ENCODE results near the gene ATP1A1. TPM values are rescaled to one million over a fixed set of nuclear protein-coding genes. Genes with fewer than 3 reads are reported as not detected.

ATP1A1 gene
- total RNA-seq, 4 donors from 2014 or later, result 90.9 to 208 (median 174) TPM

GRCh38 chr1:116428576-116428975, 55.5 kb downstream of the ATP1A1 start:
- TF ChIP-seq CTCF (IDR thresholded peaks at IDR 0.05), result no peak
- no peak for TF ChIP-seq POLR2A (IDR thresholded peaks at IDR 0.05)
- TF ChIP-seq POLR2AphosphoS5 (IDR thresholded peaks at IDR 0.05), result no peak
- TF ChIP-seq EP300 (IDR thresholded peaks at IDR 0.05), result no peak
- Histone ChIP-seq H3K27ac (no peak overlapping the region), H3K4me3 (no peak overlapping the region), H3K27me3 (peaks cover 16% of the 10 kb centered on the region), H3K36me3 (no peaks in the 10 kb centered on the region), H3K4me1 (no peaks in the 10 kb centered on the region), H3K9me3 (no peaks in the 10 kb centered on the region)
- 81 to 88% methylated on average over 6 of the region's 6 CpGs for WGBS, 2 donors (ENCODE audit: low coverage in 1 of 2)
- ATAC-seq, result no peak

- H3K27ac ChIP-seq, result no peak overlapping the region
- peaks cover 16% of the 10 kb centered on the region for H3K27me3 ChIP-seq
- H3K4me1 ChIP-seq, result no peaks in the 10 kb centered on the region
- no peak for ATAC-seq
- H3K4me3 ChIP-seq, result no peak overlapping the region
- WGBS, 2 donors (ENCODE audit: low coverage in 1 of 2), result 67 to 86% methylated on average over 1 to 2 of the region's 2 CpGs
- no peak for TF ChIP-seq POLR2AphosphoS5 (IDR thresholded peaks at IDR 0.05)
- peaks cover 0 to 5% (median 0%) of the 10 kb centered on the region in 3 donors for H3K9me3 ChIP-seq
- H3K36me3 ChIP-seq, result no peaks in the 10 kb centered on the region
These were observed 56.9 kb downstream of the ATP1A1 start for GRCh38 chr1:116429821-116430374.

GRCh38 chr1:116431870-116432500, 58.9 kb downstream of the ATP1A1 start:
- ATAC-seq, result no peak
- Histone ChIP-seq H3K27me3 (peaks cover 10% of the 10 kb centered on the region), H3K9me3 (peaks cover 0 to 6% (median 0%) of the 10 kb centered on the region in 3 donors), H3K36me3 (no peaks in the 10 kb centered on the region), H3K4me1 (no peaks in the 10 kb centered on the region), H3K4me3 (no peak overlapping the region), H3K27ac (no peak overlapping the region)
- WGBS, 2 donors (ENCODE audit: low coverage in 1 of 2), result 68 to 77% methylated on average over 5 to 7 of the region's 7 CpGs
- TF ChIP-seq CTCF (IDR thresholded peaks at IDR 0.05), result no peak
- no peak for TF ChIP-seq POLR2A (IDR thresholded peaks at IDR 0.05)
- TF ChIP-seq EP300 (IDR thresholded peaks at IDR 0.05), result no peak
- no peak for TF ChIP-seq POLR2AphosphoS5 (IDR thresholded peaks at IDR 0.05)

GRCh38 chr1:116432655-116433265, 59.7 kb downstream of the ATP1A1 start:
- Histone ChIP-seq H3K4me3 (no peak overlapping the region), H3K4me1 (no peaks in the 10 kb centered on the region), H3K9me3 (peaks cover 0 to 6% (median 0%) of the 10 kb centered on the region in 3 donors), H3K27ac (no peak overlapping the region), H3K27me3 (peaks cover 10% of the 10 kb centered on the region), H3K36me3 (no peaks in the 10 kb centered on the region)
- ATAC-seq, result no peak
- TF ChIP-seq CTCF (IDR thresholded peaks at IDR 0.05) (no peak), POLR2AphosphoS5 (IDR thresholded peaks at IDR 0.05) (no peak), POLR2A (IDR thresholded peaks at IDR 0.05) (no peak), EP300 (IDR thresholded peaks at IDR 0.05) (no peak)
- 77% methylated on average over 3 of the region's 3 CpGs; no CpG with 5 or more reads in 1 of the 2 donors for WGBS, 2 donors (ENCODE audit: low coverage in 1 of 2)

- 62% methylated on average over 8 of the region's 13 CpGs; no CpG with 5 or more reads in 1 of the 2 donors for WGBS, 2 donors (ENCODE audit: low coverage in 1 of 2)
- no peak overlapping the region for H3K4me3 ChIP-seq
- peaks cover 0 to 6% (median 0%) of the 10 kb centered on the region in 3 donors for H3K9me3 ChIP-seq
- peaks cover 10% of the 10 kb centered on the region for H3K27me3 ChIP-seq
- H3K4me1 ChIP-seq, result no peaks in the 10 kb centered on the region
- TF ChIP-seq POLR2AphosphoS5 (IDR thresholded peaks at IDR 0.05), result no peak
- no peak for TF ChIP-seq POLR2A (IDR thresholded peaks at IDR 0.05)
- no peak for TF ChIP-seq CTCF (IDR thresholded peaks at IDR 0.05)
- no peak for TF ChIP-seq EP300 (IDR thresholded peaks at IDR 0.05)
- ATAC-seq, result no peak
- no peak overlapping the region for H3K27ac ChIP-seq
- no peaks in the 10 kb centered on the region for H3K36me3 ChIP-seq
These were observed 60.5 kb downstream of the ATP1A1 start for GRCh38 chr1:116433275-116434257.

Data from gastroesophageal sphincter (tissue), 4 donors.